ENCODE results near the gene COMMD1.

COMMD1 gene

DNA sequence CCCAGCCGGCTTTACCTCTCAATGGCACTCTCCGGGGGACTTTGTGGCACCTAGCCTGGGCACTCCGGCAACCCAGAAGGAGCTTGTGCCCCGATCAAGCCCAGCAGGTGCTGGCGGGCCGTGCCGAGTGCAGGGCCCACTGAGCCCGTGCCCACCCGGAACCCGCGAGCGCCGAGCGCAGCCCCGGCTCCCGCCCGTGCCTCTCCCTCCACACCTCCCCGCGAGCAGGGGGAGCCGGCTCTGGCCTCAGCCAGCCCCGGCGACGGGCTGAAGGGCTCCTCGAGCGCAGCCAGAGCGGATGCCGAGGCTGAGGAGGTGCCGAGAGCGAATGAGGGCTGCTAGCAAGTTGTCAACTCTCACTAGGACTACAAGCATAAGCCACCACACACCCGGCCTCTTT is 136.9 kb downstream of the COMMD1 start:
- Histone ChIP-seq H4K20me1 (ENCODE audit: low read depth, low read length) (no peaks in the 10 kb centered on the region), H3K4me2 (ENCODE audit: low read depth, low read length, poor library complexity, severe bottlenecking) (no peak overlapping the region), H2AFZ (ENCODE audit: low read depth, low read length, severe bottlenecking) (no peak overlapping the region), H3K27me3 (ENCODE audit: low read length) (no peaks in the 10 kb centered on the region), H3F3A (ENCODE audit: insufficient read depth) (no peaks in the 10 kb centered on the region; the same call in 1 of the 2 replicates), H3K9me3 (ENCODE audit: insufficient read depth, low read length) (peaks cover 11% of the 10 kb centered on the region; the same call in 1 of the 2 replicates), H3K79me2 (ENCODE audit: insufficient read depth, low read length) (no peaks in the 10 kb centered on the region), H3K9me2 (replicated peaks; ENCODE audit: insufficient read depth, low read length) (no peaks in the 10 kb centered on the region), H3K36me3 (ENCODE audit: low read length) (no peaks in the 10 kb centered on the region; the same call in 1 of the 2 replicates), H3K4me3 (ENCODE audit: insufficient read depth, low read length, poor library complexity, severe bottlenecking) (no peak overlapping the region), H3K9ac (ENCODE audit: low read length) (no peak overlapping the region), H3K27ac (ENCODE audit: low read depth, low read length) (no peak overlapping the region)
- TF ChIP-seq, protein P1, sequence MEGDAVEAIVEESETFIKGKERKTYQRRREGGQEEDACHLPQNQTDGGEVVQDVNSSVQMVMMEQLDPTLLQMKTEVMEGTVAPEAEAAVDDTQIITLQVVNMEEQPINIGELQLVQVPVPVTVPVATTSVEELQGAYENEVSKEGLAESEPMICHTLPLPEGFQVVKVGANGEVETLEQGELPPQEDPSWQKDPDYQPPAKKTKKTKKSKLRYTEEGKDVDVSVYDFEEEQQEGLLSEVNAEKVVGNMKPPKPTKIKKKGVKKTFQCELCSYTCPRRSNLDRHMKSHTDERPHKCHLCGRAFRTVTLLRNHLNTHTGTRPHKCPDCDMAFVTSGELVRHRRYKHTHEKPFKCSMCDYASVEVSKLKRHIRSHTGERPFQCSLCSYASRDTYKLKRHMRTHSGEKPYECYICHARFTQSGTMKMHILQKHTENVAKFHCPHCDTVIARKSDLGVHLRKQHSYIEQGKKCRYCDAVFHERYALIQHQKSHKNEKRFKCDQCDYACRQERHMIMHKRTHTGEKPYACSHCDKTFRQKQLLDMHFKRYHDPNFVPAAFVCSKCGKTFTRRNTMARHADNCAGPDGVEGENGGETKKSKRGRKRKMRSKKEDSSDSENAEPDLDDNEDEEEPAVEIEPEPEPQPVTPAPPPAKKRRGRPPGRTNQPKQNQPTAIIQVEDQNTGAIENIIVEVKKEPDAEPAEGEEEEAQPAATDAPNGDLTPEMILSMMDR (IDR thresholded peaks at IDR 0.05; ENCODE audit: insufficient read depth, low read length, poor library complexity, severe bottlenecking), result no peak
- TF ChIP-seq EZH2phosphoT487 (conservative IDR thresholded peaks at IDR 0.05; ENCODE audit: low read length), result no peak

DNA sequence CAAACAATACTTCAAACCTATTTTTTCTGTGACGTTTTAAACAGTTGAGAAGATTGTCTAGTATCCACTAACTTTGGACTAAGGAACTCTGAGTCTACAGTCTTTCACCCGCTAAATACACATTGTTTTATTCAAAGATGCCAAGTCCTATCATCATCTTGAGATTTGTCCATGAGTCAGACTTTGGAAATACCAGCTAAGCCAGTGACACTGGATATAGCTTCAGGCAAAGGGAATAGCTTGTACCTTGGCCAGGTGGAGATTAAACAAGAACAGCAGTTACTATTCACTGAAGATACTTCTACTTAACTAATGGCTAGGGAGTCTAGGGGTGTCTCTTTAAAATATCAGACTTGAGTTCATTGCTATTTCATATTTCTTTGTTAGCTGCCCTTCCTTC is 137.5 kb downstream of the COMMD1 start:
- Histone ChIP-seq H3K36me3 (ENCODE audit: low read length) (no peaks in the 10 kb centered on the region; the same call in 1 of the 2 replicates), H3K9me3 (ENCODE audit: insufficient read depth, low read length) (peaks cover 11% of the 10 kb centered on the region; the same call in 1 of the 2 replicates), H3K9ac (ENCODE audit: low read length) (no peak overlapping the region), H3K4me2 (ENCODE audit: low read depth, low read length, poor library complexity, severe bottlenecking) (no peak overlapping the region), H3K27ac (ENCODE audit: low read depth, low read length) (no peak overlapping the region), H3K9me2 (replicated peaks; ENCODE audit: insufficient read depth, low read length) (no peaks in the 10 kb centered on the region), H3K27me3 (ENCODE audit: low read length) (no peaks in the 10 kb centered on the region), H2AFZ (ENCODE audit: low read depth, low read length, severe bottlenecking) (no peak overlapping the region), H3K4me3 (ENCODE audit: insufficient read depth, low read length, poor library complexity, severe bottlenecking) (no peak overlapping the region), H4K20me1 (ENCODE audit: low read depth, low read length) (no peaks in the 10 kb centered on the region), H3F3A (ENCODE audit: insufficient read depth) (no peaks in the 10 kb centered on the region; the same call in 1 of the 2 replicates), H3K79me2 (ENCODE audit: insufficient read depth, low read length) (no peaks in the 10 kb centered on the region)
- no peak for TF ChIP-seq EZH2phosphoT487 (conservative IDR thresholded peaks at IDR 0.05; ENCODE audit: low read length)
- TF ChIP-seq, protein P1 (IDR thresholded peaks at IDR 0.05; ENCODE audit: insufficient read depth, low read length, poor library complexity, severe bottlenecking), result no peak

DNA sequence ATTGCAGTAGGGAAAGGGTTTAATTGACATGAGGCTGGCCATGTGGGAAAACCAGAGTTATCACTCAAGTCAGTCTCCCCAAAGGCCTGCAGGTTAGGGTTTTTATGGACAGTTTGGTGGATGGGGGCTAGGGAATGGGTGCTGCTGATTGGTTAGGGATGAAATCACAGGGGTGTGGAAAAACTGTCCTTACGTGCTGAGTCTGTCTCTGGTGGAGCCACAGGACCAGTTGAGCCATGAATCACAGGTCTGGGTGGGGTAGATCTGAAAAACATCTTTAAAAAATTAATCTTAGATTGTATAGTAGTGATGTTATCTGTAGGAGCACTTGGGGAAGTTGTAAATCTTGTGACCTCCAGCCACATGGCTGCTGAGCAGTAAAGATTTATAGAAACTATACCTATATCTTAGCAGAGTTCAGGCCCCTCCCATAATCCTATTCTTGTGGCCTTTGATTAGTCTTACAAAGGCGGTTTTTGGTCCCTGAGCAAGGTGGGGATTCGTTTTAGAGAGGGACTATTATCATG is 139.6 kb downstream of the COMMD1 start:
- Histone ChIP-seq H3K27ac (ENCODE audit: low read depth, low read length) (no peak overlapping the region), H3K79me2 (ENCODE audit: insufficient read depth, low read length) (no peaks in the 10 kb centered on the region), H3F3A (ENCODE audit: insufficient read depth) (no peaks in the 10 kb centered on the region), H3K36me3 (ENCODE audit: low read length) (no peaks in the 10 kb centered on the region; the same call in 1 of the 2 replicates), H3K27me3 (ENCODE audit: low read length) (no peaks in the 10 kb centered on the region), H3K4me2 (ENCODE audit: low read depth, low read length, poor library complexity, severe bottlenecking) (no peak overlapping the region), H4K20me1 (ENCODE audit: low read depth, low read length) (no peaks in the 10 kb centered on the region), H3K9ac (ENCODE audit: low read length) (no peak overlapping the region), H3K4me3 (ENCODE audit: insufficient read depth, low read length, poor library complexity, severe bottlenecking) (no peak overlapping the region), H3K9me3 (ENCODE audit: insufficient read depth, low read length) (peaks cover 11% of the 10 kb centered on the region; the same call in 1 of the 2 replicates), H3K9me2 (replicated peaks; ENCODE audit: insufficient read depth, low read length) (no peaks in the 10 kb centered on the region), H2AFZ (ENCODE audit: low read depth, low read length, severe bottlenecking) (no peak overlapping the region)
- TF ChIP-seq, protein P1 (IDR thresholded peaks at IDR 0.05; ENCODE audit: insufficient read depth, low read length, poor library complexity, severe bottlenecking), result no peak
- TF ChIP-seq EZH2phosphoT487 (conservative IDR thresholded peaks at IDR 0.05; ENCODE audit: low read length), result no peak

Data from SU-DHL-6 (cell line).